ENCODE measurements around the gene SDHAF1. TPM values are rescaled to one million over a fixed set of nuclear protein-coding genes. Genes with fewer than 3 reads are reported as not detected.

The SDHAF1 gene
- total RNA-seq, 1 experiment from 2014 or later: 28.1 TPM

DNA sequence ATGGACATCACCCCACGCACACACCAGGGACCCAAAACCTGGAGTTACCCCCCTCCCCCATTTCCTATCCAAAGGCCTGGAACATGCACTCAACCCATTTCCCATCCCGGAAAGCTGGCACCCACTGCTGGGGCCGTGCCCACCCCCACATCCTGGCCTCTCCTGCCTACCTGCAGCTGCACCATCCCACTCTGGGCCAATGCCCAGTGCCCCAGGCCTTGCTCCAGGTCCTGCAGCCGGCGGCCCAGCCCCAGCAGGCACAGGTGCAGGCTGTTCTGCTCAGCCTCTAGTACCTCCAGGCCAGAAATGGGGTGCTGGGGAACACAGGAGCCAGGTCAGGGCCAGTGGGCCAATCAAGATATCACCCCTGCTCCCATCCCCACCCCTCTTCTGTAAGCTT lies 12.0 kb downstream of the SDHAF1 start:
- H3K4me3 Mint-ChIP-seq (ENCODE audit: unreplicated experiment): peak overlapping the region; percentile 89
- no TSS peak for BruUV-seq (replicated peaks)
- peaks cover 2% of the 10 kb centered on the region for H3K36me3 ChIP-seq (ENCODE audit: control insufficient read depth, insufficient read depth, low read length)
- H3K27me3 ChIP-seq (replicated peaks; ENCODE audit: control insufficient read depth, insufficient read depth, low read length): no peaks in the 10 kb centered on the region
- peaks cover 5% of the 10 kb centered on the region; the same call in 1 of the 2 replicates for H3K4me1 ChIP-seq
- no peak overlapping the region for H3K4me3 ChIP-seq (ENCODE audit: low read depth, low read length)
- H3K27me3 Mint-ChIP-seq (ENCODE audit: insufficient read depth, unreplicated experiment): no peaks in the 10 kb centered on the region
- peaks cover 15% of the 10 kb centered on the region for H3K4me1 Mint-ChIP-seq (ENCODE audit: low read depth, unreplicated experiment)
- intact Hi-C loops (cut with micrococcal nuclease; ENCODE audit: unreplicated experiment): no loop called here
- H3K9me3 ChIP-seq: no peaks in the 10 kb centered on the region
- POLR2A ChIA-PET: no interaction called here
- no peak for DNase-seq
- peaks cover 31% of the 10 kb centered on the region for H3K36me3 Mint-ChIP-seq (ENCODE audit: insufficient read depth, unreplicated experiment)
- CTCF ChIA-PET: interaction anchor here (1.0 kb wide), 1 partner anchor 16 kb away, joined by 4 read pairs; no protein-coding TSS in a partner anchor
- TF ChIP-seq, protein P1, sequence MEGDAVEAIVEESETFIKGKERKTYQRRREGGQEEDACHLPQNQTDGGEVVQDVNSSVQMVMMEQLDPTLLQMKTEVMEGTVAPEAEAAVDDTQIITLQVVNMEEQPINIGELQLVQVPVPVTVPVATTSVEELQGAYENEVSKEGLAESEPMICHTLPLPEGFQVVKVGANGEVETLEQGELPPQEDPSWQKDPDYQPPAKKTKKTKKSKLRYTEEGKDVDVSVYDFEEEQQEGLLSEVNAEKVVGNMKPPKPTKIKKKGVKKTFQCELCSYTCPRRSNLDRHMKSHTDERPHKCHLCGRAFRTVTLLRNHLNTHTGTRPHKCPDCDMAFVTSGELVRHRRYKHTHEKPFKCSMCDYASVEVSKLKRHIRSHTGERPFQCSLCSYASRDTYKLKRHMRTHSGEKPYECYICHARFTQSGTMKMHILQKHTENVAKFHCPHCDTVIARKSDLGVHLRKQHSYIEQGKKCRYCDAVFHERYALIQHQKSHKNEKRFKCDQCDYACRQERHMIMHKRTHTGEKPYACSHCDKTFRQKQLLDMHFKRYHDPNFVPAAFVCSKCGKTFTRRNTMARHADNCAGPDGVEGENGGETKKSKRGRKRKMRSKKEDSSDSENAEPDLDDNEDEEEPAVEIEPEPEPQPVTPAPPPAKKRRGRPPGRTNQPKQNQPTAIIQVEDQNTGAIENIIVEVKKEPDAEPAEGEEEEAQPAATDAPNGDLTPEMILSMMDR (IDR thresholded peaks at IDR 0.05; ENCODE audit: insufficient read depth in 1 of 2, low read depth in 1 of 2, low read length in 1 of 2, severe bottlenecking in 1 of 2, unreplicated experiment in 1 of 2): no peak
- no peaks in the 10 kb centered on the region for H3K9me3 Mint-ChIP-seq (ENCODE audit: unreplicated experiment)
- H3K27ac Mint-ChIP-seq (ENCODE audit: unreplicated experiment): no peak overlapping the region

DNA sequence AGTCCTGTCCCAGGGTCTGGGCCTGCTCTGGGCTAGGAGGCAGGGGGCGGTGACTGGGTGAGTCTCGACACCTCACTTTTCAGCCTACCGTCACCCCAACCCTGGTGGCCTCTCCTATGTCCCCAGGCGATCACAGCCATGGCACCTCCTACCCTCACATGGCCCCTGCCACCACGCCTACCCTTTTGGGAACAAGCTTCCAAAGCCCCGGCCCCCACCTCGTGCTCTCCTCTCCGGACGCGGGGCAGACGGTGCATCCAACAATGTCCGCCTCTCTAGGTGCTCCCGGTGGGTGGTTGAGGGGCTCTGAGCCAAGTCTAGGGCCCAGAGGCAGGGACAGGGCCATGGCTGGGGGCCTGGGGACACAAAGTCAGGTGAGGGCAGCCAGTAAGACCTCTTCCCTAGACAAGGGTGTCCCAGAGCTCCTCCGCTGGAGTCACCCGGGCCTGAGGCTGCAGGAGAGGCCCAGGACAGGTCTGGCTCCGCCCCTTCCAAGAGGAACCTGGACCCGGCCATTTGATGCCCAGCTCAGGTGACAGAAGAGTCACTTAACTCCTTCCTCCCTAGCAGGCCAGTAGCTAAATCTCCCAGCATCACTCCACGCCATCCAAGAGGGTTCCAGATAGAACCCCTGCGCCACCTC lies 13.5 kb downstream of the SDHAF1 start, which contains the start of gene SYNE4:
TSS of gene SYNE4 (minus strand) at position 478 of the 643 bp plus-strand sequence. CDS start at position 346, 132 bp downstream.
- CTCF ChIA-PET: interaction anchor here (0.8 to 1.7 kb wide), 4 partner anchors 12 to 260 kb away, joined by 3 to 6 read pairs (median 5); partner anchors contain the start of genes LIN37 and THAP8
- H3K9me3 Mint-ChIP-seq (ENCODE audit: unreplicated experiment): no peaks in the 10 kb centered on the region
- DNase-seq: peak; percentile 92 to 94
- POLR2A ChIA-PET: interaction anchor here (0.5 to 1.5 kb wide), 6 partner anchors 13 to 399 kb away, joined by 3 to 15 read pairs (median 6); partner anchors contain the start of genes POLR2I, SDHAF1 and THAP8
- no peaks in the 10 kb centered on the region for H3K9me3 ChIP-seq
- peaks cover 5% of the 10 kb centered on the region; the same call in 1 of the 2 replicates for H3K4me1 ChIP-seq
- H3K27me3 ChIP-seq (replicated peaks; ENCODE audit: control insufficient read depth, insufficient read depth, low read length): no peaks in the 10 kb centered on the region
- BruUV-seq (replicated peaks): TSS peak; percentile 55
- H3K36me3 Mint-ChIP-seq (ENCODE audit: insufficient read depth, unreplicated experiment): peaks cover 23% of the 10 kb centered on the region
- TF ChIP-seq, protein P1 (IDR thresholded peaks at IDR 0.05; ENCODE audit: insufficient read depth in 1 of 2, low read depth in 1 of 2, low read length in 1 of 2, severe bottlenecking in 1 of 2, unreplicated experiment in 1 of 2): no peak
- peaks cover 2% of the 10 kb centered on the region for H3K36me3 ChIP-seq (ENCODE audit: control insufficient read depth, insufficient read depth, low read length)
- H3K4me1 Mint-ChIP-seq (ENCODE audit: low read depth, unreplicated experiment): peaks cover 19% of the 10 kb centered on the region
- intact Hi-C loops (cut with micrococcal nuclease; ENCODE audit: unreplicated experiment): loop anchor here (1.0 to 2.0 kb wide), 2 partner anchors 14 to 46 kb away; partner anchors contain the start of genes SDHAF1, THAP8 and WDR62
- H3K4me3 ChIP-seq (ENCODE audit: low read depth, low read length): peak within 1 kb of the TSS; percentile 75
- H3K4me3 Mint-ChIP-seq (ENCODE audit: unreplicated experiment): peak within 1 kb of the TSS; percentile 89
- H3K27me3 Mint-ChIP-seq (ENCODE audit: insufficient read depth, unreplicated experiment): no peaks in the 10 kb centered on the region
- peak within 1 kb of the TSS; percentile 89 for H3K27ac Mint-ChIP-seq (ENCODE audit: unreplicated experiment)

DNA sequence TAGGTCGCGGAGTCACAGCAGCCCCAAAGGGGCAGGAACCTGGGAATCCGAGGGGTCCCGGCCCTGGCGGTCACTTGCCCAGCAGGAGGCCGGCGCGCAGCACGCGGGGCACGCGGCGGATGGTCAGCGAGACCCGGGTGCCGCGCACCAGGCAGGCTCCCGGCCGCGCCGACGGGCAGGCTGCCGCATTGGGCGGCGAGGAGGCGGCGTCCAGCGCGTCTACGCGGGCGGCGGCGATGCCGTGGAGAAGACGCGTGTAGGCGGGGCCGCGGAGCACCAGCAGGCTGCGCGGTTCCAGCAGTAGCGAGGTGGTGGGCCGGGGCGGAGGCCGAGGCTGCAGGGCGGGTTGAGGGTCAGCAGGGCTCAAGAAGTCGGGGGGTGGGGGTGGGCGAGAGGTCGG lies 14.2 kb downstream of the SDHAF1 start:
- CTCF ChIA-PET: interaction anchor here (0.8 to 1.7 kb wide), 2 partner anchors 13 to 261 kb away, joined by 3 to 5 read pairs; partner anchors contain the start of gene LIN37
- peak overlapping the region; percentile 89 for H3K4me3 Mint-ChIP-seq (ENCODE audit: unreplicated experiment)
- H3K4me3 ChIP-seq (ENCODE audit: low read depth, low read length): peak overlapping the region; percentile 75
- H3K4me1 ChIP-seq: peaks cover 5% of the 10 kb centered on the region; the same call in 1 of the 2 replicates
- BruUV-seq (replicated peaks): no TSS peak
- no peaks in the 10 kb centered on the region for H3K9me3 Mint-ChIP-seq (ENCODE audit: unreplicated experiment)
- peaks cover 30% of the 10 kb centered on the region for H3K36me3 Mint-ChIP-seq (ENCODE audit: insufficient read depth, unreplicated experiment)
- POLR2A ChIA-PET: interaction anchor here (0.5 to 1.5 kb wide), 5 partner anchors 13 to 398 kb away, joined by 3 to 15 read pairs (median 7); partner anchors contain the start of genes POLR2I, SDHAF1 and THAP8
- H3K27me3 ChIP-seq (replicated peaks; ENCODE audit: control insufficient read depth, insufficient read depth, low read length): no peaks in the 10 kb centered on the region
- peak overlapping the region; percentile 89 for H3K27ac Mint-ChIP-seq (ENCODE audit: unreplicated experiment)
- peaks cover 2% of the 10 kb centered on the region for H3K36me3 ChIP-seq (ENCODE audit: control insufficient read depth, insufficient read depth, low read length)
- intact Hi-C loops (cut with micrococcal nuclease; ENCODE audit: unreplicated experiment): loop anchor here (2.0 kb wide), 1 partner anchor 14 kb away; the partner anchor contains the start of gene SDHAF1
- TF ChIP-seq, protein P1 (IDR thresholded peaks at IDR 0.05; ENCODE audit: insufficient read depth in 1 of 2, low read depth in 1 of 2, low read length in 1 of 2, severe bottlenecking in 1 of 2, unreplicated experiment in 1 of 2): peak in 1 of 2 experiments; percentile 0
- H3K4me1 Mint-ChIP-seq (ENCODE audit: low read depth, unreplicated experiment): peaks cover 24% of the 10 kb centered on the region
- H3K27me3 Mint-ChIP-seq (ENCODE audit: insufficient read depth, unreplicated experiment): no peaks in the 10 kb centered on the region
- DNase-seq: peak; percentile 65 to 75
- H3K9me3 ChIP-seq: no peaks in the 10 kb centered on the region

Measured in Caco-2 (cell line).